ACC112 (cell line): Measurements from ENCODE around the gene CD63.

Source experiments
- H2AFZ ChIP-seq: fragments of 200-600 bp; sonication (generic); one replicate; pipeline ENCODE4 v1.6.0; 2017; ENCODE audit warnings: antibody characterized with exemption, low read length; ENCODE audit not compliant: unreplicated experiment
- H3K27ac ChIP-seq: fragments of 200-600 bp; sonication (generic); 2 replicates; pipeline ENCODE4 v1.5.1; 2014; ENCODE audit warnings: low read depth, mild to moderate bottlenecking, antibody characterized with exemption, low read length, moderate library complexity
- H3K27me3 ChIP-seq: fragments of 200-600 bp; sonication (generic); 2 replicates; pipeline ENCODE4 v1.6.1; 2014; ENCODE audit warnings: mild to moderate bottlenecking, antibody characterized with exemption, low read length, moderate library complexity, mixed read lengths; ENCODE audit not compliant: insufficient read depth
- H3K36me3 ChIP-seq: fragments of 200-600 bp; sonication (generic); 2 replicates; pipeline ENCODE4 v1.6.1; 2016; ENCODE audit warnings: mild to moderate bottlenecking, antibody characterized with exemption, low read length, moderate library complexity, mixed read lengths; ENCODE audit not compliant: insufficient read depth
- H3K4me1 ChIP-seq: fragments of 200-600 bp; sonication (generic); one replicate; pipeline ENCODE4 v1.6.1; 2016; ENCODE audit warnings: low read length, mixed read lengths; ENCODE audit not compliant: insufficient read depth, unreplicated experiment, control insufficient read depth
- H3K4me3 ChIP-seq: fragments of 200-600 bp; sonication (generic); 2 replicates; pipeline ENCODE4 v1.5.1; 2014; ENCODE audit warnings: mild to moderate bottlenecking, low read depth, low read length
- H3K79me2 ChIP-seq: fragments of 200-600 bp; sonication (generic); one replicate; pipeline ENCODE4 v1.6.0; 2016; ENCODE audit warnings: low read length; ENCODE audit not compliant: control insufficient read depth, unreplicated experiment, insufficient read depth

CD63 gene

DNA sequence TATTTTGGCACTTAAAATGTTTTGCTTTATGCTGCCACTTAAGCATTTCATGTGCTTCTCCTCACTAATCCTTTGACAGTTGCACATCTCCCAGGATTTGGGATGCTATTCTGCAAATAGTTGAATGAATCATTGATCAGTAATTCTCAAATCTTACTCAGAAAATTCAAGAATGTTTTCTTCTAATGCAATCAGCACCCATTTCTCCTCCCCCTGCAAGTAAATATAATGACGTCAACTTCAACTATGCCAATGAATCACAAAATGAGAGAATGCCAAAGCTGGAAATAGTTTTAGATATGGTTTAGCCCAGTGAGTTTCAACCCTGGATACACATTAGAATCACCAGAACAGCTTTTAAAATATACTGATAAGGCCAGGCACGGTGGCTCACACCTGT lies 15.1 kb downstream of the CD63 start:
- no peaks in the 10 kb centered on the region for H3K27me3 ChIP-seq
- H2AFZ ChIP-seq = no peak overlapping the region
- peaks cover 56% of the 10 kb centered on the region for H3K4me1 ChIP-seq
- no peak overlapping the region for H3K4me3 ChIP-seq
- H3K27ac ChIP-seq = peak overlapping the region; percentile 80
- H3K36me3 ChIP-seq = no peaks in the 10 kb centered on the region
- H3K79me2 ChIP-seq = no peaks in the 10 kb centered on the region

DNA sequence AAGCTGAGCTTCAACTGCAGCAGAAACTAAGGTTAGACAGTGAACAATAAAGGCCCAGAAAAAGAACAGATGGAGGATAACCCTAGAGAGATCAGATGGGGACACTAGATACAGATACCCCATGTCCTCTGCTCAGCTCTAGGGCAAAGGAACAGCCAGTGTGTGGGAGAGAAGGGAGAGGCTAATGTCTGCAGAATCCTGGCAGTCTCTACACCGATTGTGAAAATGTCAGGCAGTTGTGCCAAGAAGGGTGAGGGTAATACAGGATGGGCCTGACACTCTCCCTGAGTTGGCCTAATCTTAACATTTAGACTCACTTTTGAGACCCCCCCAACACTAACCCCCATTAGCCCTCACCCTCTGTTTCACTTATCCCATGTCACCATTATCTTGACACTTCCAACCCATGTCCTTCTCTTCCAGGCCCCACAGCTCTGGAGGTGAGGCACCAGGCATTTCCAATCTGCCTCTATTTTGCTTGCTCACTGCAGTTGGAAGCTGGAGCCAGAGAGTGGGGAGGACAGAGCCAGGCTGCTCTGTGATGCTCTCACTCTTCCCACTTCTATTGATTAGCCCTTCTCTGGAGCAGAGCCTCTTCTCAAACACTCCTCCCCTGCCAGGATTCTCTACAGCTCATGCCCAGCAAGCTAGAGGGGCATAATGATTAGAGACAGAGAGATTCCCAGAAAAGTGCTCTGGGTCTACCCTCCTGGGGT lies 16.0 kb downstream of the CD63 start:
- H3K27ac ChIP-seq = peak overlapping the region; percentile 80
- no peaks in the 10 kb centered on the region for H3K36me3 ChIP-seq
- peaks cover 52% of the 10 kb centered on the region for H3K4me1 ChIP-seq
- no peak overlapping the region for H2AFZ ChIP-seq
- H3K27me3 ChIP-seq = no peaks in the 10 kb centered on the region
- no peak overlapping the region for H3K4me3 ChIP-seq
- H3K79me2 ChIP-seq = no peaks in the 10 kb centered on the region

DNA sequence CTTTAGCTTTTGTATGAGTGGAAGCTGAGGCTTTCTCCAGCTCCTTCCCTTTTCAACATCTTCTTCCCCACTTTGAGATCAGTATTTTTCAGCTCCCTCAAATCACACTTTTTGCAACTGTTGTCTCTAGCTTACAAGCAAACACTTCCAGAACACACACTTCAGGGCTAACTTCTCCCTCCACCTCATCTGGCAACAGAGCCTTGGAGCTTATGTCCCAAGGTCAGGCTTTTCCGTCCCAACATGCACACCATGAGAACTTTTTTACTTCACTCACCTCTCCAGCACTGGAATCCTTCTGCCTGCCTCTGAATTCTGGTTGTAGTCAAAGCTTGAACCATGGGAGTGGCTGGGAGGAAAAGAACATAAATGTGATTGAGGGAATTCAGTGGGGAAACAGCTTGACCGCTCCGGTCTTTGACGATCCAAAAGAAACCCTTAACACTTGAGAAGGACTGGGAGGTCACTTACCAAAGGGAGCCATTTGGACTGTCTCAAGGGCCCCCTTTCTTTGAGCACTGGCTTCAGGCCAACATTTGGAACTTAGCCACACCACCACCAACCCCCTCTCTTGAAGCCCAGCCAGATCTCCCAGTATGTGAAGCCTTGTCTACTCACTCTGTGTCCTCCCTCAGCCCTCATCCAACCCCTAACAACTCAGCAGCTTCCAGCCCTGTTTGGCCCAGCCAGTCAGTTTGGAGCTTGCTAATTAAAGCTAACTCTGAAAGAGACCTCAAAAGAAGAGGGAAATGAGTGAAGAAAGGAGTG lies 16.8 kb downstream of the CD63 start:
- Histone ChIP-seq H3K4me3 (no peak overlapping the region), H3K36me3 (no peaks in the 10 kb centered on the region), H3K27ac (peak overlapping the region; percentile 80), H3K4me1 (peaks cover 43% of the 10 kb centered on the region), H3K27me3 (no peaks in the 10 kb centered on the region), H3K79me2 (peaks cover 2% of the 10 kb centered on the region), H2AFZ (peak overlapping the region; percentile 68)

DNA sequence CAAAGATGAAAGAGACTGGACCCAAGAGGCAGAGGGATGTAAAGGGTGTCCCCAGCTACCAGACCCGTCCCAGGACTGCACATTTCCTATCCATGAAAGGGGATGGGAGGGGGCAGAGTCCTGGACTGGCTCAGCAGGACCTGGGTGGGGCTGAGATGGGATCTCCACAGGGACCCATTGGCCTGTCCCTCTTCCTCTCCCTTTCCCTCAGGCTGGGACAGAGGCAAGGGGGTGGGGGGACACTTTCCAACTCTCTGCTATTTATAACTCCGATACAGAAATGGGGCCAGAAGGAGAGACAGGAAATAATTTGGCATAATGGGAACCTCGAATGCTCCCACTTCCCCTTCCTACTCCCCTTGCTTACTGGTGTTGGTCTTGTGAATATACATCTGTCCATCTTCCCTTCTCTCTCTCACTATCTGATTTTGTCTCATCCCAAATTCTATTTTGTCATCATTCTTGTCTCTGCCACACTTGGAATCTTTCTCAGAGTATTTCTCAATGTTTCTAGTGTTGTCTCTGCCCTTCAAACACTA lies 20.0 kb downstream of the CD63 start:
- peaks cover 64% of the 10 kb centered on the region for H3K4me1 ChIP-seq
- peak overlapping the region; percentile 75 for H3K4me3 ChIP-seq
- no peaks in the 10 kb centered on the region for H3K27me3 ChIP-seq
- no peaks in the 10 kb centered on the region for H3K36me3 ChIP-seq
- no peak overlapping the region for H3K27ac ChIP-seq
- H3K79me2 ChIP-seq = peaks cover 25% of the 10 kb centered on the region
- H2AFZ ChIP-seq = peak overlapping the region; percentile 59

DNA sequence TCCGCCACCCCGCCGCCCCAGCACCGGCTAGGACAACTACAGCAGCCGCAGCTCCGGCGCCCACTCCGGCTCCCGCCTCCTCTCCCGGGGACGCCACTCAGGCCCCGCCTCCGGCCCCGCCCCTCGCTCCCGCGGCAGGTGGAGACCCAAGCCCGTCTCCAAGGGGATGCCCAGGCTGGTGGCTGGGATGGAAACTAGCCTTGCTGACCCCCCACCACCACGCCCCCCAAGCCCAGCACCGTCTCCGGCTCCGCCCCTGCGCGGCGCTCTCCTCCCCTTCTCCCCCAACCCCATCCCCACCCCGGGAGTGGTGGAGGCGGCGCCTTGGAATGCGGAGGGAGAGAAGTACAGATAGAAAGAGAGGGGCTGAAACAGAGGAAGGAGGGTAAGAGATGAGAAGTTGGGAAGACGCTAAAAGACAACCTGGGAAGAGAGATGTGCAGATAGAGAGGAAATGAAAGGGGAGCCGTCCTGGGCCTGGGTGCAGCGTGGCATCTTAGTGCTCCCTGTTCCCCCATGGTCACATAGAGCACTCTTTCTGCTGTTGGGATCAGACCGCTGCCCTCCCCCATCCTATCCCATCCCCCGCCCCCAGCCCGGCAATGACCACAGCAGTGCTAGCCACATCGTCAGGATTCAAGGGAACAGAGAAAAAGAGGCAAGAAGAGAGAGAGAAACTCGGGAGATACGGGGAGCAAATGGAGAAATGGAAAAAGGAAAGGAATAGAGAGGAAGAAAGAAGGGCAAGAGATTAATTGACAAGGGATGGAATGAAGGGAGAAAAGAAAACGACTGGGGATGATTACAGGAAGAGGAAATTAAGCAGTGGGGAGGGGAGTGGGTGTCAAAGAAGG lies 20.7 kb downstream of the CD63 start, which contains the start of gene ITGA7:
Gene ITGA7, minus strand, starts transcription at position 64 of the 854 bp plus-strand sequence. CDS start 222 bp downstream, outside the sequence.
- H3K27me3 ChIP-seq = no peaks in the 10 kb centered on the region

DNA sequence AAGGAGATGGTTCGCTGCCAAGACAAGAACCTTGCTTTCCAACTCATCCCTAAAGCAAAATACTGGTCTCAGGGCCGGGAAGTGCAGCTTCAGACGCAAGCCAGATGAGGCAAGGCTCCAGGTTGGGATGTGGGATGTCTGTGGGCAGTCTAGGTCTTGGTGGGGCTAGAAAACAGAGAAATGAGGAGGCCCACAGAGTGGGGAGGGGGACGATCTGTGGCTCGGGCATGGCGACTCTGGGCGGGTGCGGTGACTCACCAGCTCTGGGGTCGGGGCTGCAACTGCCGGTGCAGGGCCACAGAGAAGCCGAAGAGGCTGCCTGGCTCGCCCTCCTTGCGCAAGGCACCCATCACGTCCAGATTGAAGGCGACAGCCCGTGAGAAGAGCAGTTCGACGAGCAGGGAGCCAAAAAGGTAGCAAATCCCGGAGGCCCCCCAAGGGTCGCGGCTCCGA lies 21.6 kb downstream of the CD63 start:
- no peak overlapping the region for H2AFZ ChIP-seq
- peaks cover 56% of the 10 kb centered on the region for H3K4me1 ChIP-seq
- H3K36me3 ChIP-seq = no peaks in the 10 kb centered on the region
- H3K27ac ChIP-seq = no peak overlapping the region
- no peaks in the 10 kb centered on the region for H3K27me3 ChIP-seq
- peak overlapping the region; percentile 75 for H3K4me3 ChIP-seq
- H3K79me2 ChIP-seq = peaks cover 29% of the 10 kb centered on the region

More for the DNA sequence above, 20.7 kb downstream of the CD63 start, which contains the start of gene ITGA7:
- Histone ChIP-seq H3K79me2 (peaks cover 29% of the 10 kb centered on the region), H3K27ac (no peak within 1 kb of the TSS), H3K4me1 (peaks cover 64% of the 10 kb centered on the region), H3K4me3 (peak within 1 kb of the TSS; percentile 75), H2AFZ (peak within 1 kb of the TSS; percentile 59), H3K36me3 (no peaks in the 10 kb centered on the region)

DNA sequence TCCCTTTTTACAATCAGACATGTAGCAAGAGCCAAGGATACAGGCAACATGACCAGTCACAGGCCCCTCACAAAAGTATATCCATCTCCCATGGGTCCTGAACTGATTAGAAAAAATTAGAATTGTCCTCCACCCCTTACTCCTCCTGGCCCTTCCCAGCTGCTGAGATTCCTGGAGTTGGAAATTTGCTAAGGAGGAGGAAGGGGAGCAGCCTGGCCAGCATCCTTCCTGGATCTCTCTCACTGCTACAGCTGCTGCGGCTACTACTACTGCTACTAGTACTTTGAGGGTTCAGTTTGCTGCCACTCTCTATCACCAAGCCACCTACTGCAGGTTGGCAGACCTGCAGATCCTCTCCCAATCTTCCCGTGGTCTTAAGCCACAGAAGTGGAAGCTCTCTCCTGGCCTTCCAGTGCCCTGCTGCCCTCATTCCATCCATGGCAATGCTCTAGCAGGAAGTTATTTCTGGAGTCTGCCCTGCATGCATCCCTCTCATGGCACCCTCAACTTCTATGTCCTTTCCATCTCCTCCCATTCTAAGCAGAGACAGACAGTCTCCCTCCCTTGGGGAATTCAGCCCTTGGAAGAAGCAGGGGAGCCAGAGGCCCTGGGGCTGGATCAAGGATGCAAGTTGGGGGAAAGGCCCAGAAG lies 22.1 kb downstream of the CD63 start:
- H3K27ac ChIP-seq = no peak overlapping the region
- no peaks in the 10 kb centered on the region for H3K36me3 ChIP-seq
- H2AFZ ChIP-seq = no peak overlapping the region
- peaks cover 29% of the 10 kb centered on the region for H3K79me2 ChIP-seq
- H3K27me3 ChIP-seq = no peaks in the 10 kb centered on the region
- peak overlapping the region; percentile 75 for H3K4me3 ChIP-seq
- peaks cover 50% of the 10 kb centered on the region for H3K4me1 ChIP-seq

DNA sequence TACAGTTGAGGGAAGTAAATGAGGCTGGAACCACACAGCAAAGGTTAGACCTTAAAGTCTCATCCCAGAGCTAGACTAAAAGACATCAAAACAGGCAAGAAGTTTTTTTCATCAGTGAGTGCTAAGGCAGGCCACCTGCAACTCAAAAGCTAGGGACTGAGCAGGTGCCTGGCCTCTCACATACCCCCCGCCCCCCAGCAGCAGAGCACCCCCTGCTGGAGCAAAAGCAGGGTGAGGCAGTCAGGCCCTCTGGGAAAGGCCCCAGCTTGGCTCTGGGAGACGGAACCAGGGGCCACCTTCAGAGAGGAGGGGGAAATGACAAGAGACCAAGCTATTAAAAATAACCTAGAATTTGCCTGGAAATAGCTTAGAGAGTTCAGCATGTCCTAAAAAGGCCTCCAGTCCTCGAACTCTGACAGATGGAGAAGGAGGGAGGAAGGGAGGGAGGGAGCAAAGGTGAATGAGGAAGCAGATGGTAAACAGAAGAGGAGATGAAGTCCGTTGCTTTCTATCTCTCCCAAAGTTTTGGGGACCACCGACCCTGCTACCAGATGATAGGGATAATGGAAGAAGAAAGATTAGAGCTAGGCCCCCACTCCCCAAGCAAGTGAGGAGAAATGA lies 22.9 kb downstream of the CD63 start:
- H2AFZ ChIP-seq = no peak overlapping the region
- peak overlapping the region; percentile 75 for H3K4me3 ChIP-seq
- H3K27ac ChIP-seq = no peak overlapping the region
- H3K79me2 ChIP-seq = peaks cover 29% of the 10 kb centered on the region
- H3K36me3 ChIP-seq = no peaks in the 10 kb centered on the region
- peaks cover 55% of the 10 kb centered on the region for H3K4me1 ChIP-seq
- no peaks in the 10 kb centered on the region for H3K27me3 ChIP-seq

DNA sequence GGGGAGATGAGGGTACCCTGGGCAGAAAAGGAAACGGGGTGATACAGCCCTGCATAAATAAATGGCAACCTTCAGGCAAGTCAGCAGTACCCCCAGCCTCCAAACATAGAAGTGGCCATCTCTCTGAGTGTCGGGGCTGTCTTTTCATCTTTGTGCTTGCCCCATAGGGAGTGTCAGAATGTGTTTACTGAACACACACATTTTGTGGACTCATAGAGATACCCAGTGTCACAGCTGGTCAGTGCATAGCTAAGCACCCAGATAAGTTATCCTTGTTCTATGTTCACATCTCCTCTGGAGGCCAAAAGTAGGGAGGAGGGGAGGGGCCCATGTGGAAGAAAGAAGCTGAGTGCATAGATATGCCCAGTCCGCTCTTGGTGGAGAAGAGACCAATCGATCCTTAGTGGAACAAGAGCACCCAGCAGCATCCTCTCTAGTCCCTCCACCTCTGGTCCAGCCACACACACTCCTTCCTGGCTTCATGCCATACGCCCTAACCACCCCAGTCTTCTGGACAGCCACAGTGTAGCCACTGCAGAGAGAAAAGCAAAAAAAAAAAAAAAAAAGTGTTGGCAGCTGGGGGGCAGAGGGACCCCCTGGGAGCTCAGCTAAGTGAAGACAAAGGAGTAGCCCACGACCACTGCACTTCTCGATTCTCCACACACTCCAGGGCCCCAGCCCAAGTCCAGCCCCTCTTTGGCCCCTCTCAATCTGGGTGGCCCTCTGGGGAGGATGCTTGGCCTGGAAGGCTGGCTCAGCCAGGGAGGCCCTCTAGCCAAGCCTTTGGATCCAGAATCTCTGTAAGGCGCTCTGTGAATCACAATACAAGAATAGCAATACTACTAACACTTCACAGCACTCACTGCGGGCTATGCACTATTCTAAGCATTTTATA lies 23.7 kb downstream of the CD63 start:
- Histone ChIP-seq H3K4me3 (peak overlapping the region; percentile 75), H3K27me3 (no peaks in the 10 kb centered on the region), H3K27ac (no peak overlapping the region), H3K79me2 (peaks cover 29% of the 10 kb centered on the region), H3K4me1 (peaks cover 61% of the 10 kb centered on the region), H3K36me3 (no peaks in the 10 kb centered on the region), H2AFZ (no peak overlapping the region)
